GM12878 (cell line): ENCODE data around the gene TAMALIN. TPM values are rescaled to one million over a fixed set of nuclear protein-coding genes. Genes with fewer than 3 reads are reported as not detected.
A peak's percentile ranks its signal among the peaks of the same experiment; 100 is the strongest.

ENCODE experiments used
- ATAC-seq: fragments of 200-7000 bp; cut with Tn5 transposase; 3 replicates; pipeline ENCODE4 v1.9.1; 2020; ENCODE audit warnings: mild to moderate bottlenecking, moderate library complexity
- BruUV-seq: library from RNA; stranded (reverse); fragments of 400-500 nt; replicated peaks from 2 replicates; lab custom pipeline; 2021; lab: Mats Ljungman, UMichigan
- CTCF ChIA-PET: fragments of 300-600 bp; sonication (Branson Sonifier 250); formaldehyde crosslinking; extraction: SDS; loops from one replicate; lab custom pipeline; 2021; ENCODE audit warnings: inconsistent platforms; lab: Yijun Ruan, JAX
- POLR2A ChIA-PET: fragments of 350-600 bp; formaldehyde crosslinking; extraction: SDS; loops from one replicate; lab custom pipeline; 2021; ENCODE audit warnings: inconsistent platforms; lab: Charles Lee
- RAD21 ChIA-PET: fragments of 300-600 bp; sonication (Branson Sonifier 250); formaldehyde crosslinking; loops from one replicate; lab custom pipeline; 2023; ENCODE audit warnings: antibody characterized with exemption; ENCODE audit not compliant: unreplicated experiment; lab: Charles Lee
- SMC1A ChIA-PET: fragments of 300-600 bp; sonication (Branson Sonifier 250); formaldehyde crosslinking; loops from one replicate; lab custom pipeline; 2023; ENCODE audit not compliant: unreplicated experiment, uncharacterized antibody; lab: Charles Lee
- DNase-seq: peaks from one replicate; pipeline ENCODE4 v3.0.0-alpha.2; 2011; ENCODE audit warnings: low read depth, low spot score
- FAIRE-seq: peaks from 3 replicates; lab custom pipeline; 2011; peaks lifted over from hg19 to GRCh38; lab: Jason Lieb, UNC
- H2AFZ ChIP-seq: 2 replicates; pipeline ENCODE4 v1.6.0; 2011; ENCODE audit warnings: low read depth, low read length, control low read depth; ENCODE audit not compliant: control insufficient read depth
- H3K27ac ChIP-seq: 2 replicates; pipeline ENCODE4 v1.5.1; 2011; ENCODE audit warnings: control low read depth; ENCODE audit not compliant: control insufficient read depth, insufficient read depth
- H3K27me3 ChIP-seq, 2 experiments: replicated peaks in 1 of 2; 2 replicates each; pipeline versions ENCODE4 v1.6.0 to v1.6.1; 2011; ENCODE audit warnings: low read length in 1 of 2; ENCODE audit not compliant: control insufficient read depth in 2 of 2, insufficient read depth in 2 of 2
- H3K36me3 ChIP-seq, 2 experiments: 2 replicates each; pipeline ENCODE4 v1.5.1; 2011; ENCODE audit warnings: low read length in 1 of 2; ENCODE audit not compliant: control insufficient read depth in 2 of 2, insufficient read depth in 2 of 2
- H3K4me1 ChIP-seq: 2 replicates; pipeline ENCODE4 v1.6.1; 2011; ENCODE audit warnings: mild to moderate bottlenecking, low read length, moderate library complexity, mixed read lengths; ENCODE audit not compliant: control insufficient read depth, insufficient read depth
- H3K4me2 ChIP-seq: 2 replicates; pipeline ENCODE4 v1.6.0; 2011; ENCODE audit warnings: control low read depth; ENCODE audit not compliant: control insufficient read depth, insufficient read depth
- H3K4me3 ChIP-seq: fragments of 200-600 bp; sonication (generic); 2 replicates; pipeline ENCODE4 v1.5.1; 2016
- H3K79me2 ChIP-seq: 2 replicates; pipeline ENCODE4 v1.6.0; 2011; ENCODE audit warnings: low read length; ENCODE audit not compliant: control insufficient read depth, insufficient read depth
- H3K9ac ChIP-seq: 2 replicates; pipeline ENCODE4 v1.8.0; 2011; ENCODE audit warnings: low read length, control low read depth, mixed read lengths; ENCODE audit not compliant: control insufficient read depth, insufficient read depth
- H3K9me3 ChIP-seq: replicated peaks from 3 replicates; pipeline ENCODE4 v1.5.1; 2011; ENCODE audit warnings: mild to moderate bottlenecking, low read length; ENCODE audit not compliant: control insufficient read depth, insufficient read depth
- H4K20me1 ChIP-seq: 2 replicates; pipeline ENCODE4 v1.6.0; 2011; ENCODE audit not compliant: control insufficient read depth, insufficient read depth
- ATF7 ChIP-seq: fragments of 450-650 bp; IDR thresholded peaks from 2 replicates; pipeline ENCODE4 v1.6.1; 2016; ENCODE audit warnings: low read depth, mild to moderate bottlenecking
- BCL11A ChIP-seq: IDR thresholded peaks from 2 replicates; pipeline ENCODE4 v1.6.1; 2011; ENCODE audit warnings: low read depth, low read length
- CHD1 ChIP-seq: IDR thresholded peaks from 2 replicates; pipeline ENCODE4 v1.6.1; 2012; ENCODE audit warnings: low read depth, low read length, improper control_type of control experiment
- CREB1 ChIP-seq: IDR thresholded peaks from 2 replicates; pipeline ENCODE4 v1.6.1; 2012; ENCODE audit warnings: low read depth, mild to moderate bottlenecking, inconsistent platforms
- EED ChIP-seq: sonication (generic); IDR thresholded peaks from 2 replicates; pipeline ENCODE4 v1.6.1; 2016; ENCODE audit warnings: antibody characterized with exemption, low read depth
- EP300 ChIP-seq, 2 experiments: fragments of 150-350 bp in 1 of 2; IDR thresholded peaks; 2 replicates each; pipeline ENCODE4 v1.6.1; 2011 to 2012; ENCODE audit warnings: low read depth in 2 of 2, low read length in 2 of 2, borderline replicate concordance in 1 of 2, improper control_type of control experiment in 1 of 2, inconsistent platforms in 1 of 2; ENCODE audit not compliant: control insufficient read depth in 1 of 2
- ESRRA ChIP-seq: IDR thresholded peaks from 2 replicates; pipeline ENCODE4 v1.6.1; 2012; ENCODE audit warnings: mild to moderate bottlenecking, low read length, improper control_type of control experiment
- MEF2A ChIP-seq: IDR thresholded peaks from 2 replicates; pipeline ENCODE4 v1.6.1; 2011; ENCODE audit warnings: low read depth, mild to moderate bottlenecking, low read length, moderate library complexity; ENCODE audit not compliant: insufficient read depth
- MEF2B ChIP-seq: fragments of 450-650 bp; IDR thresholded peaks from 2 replicates; pipeline ENCODE4 v1.6.1; 2018; ENCODE audit warnings: mild to moderate bottlenecking, moderate library complexity; ENCODE audit not compliant: partially characterized antibody, poor library complexity, severe bottlenecking
- MXI1 ChIP-seq: fragments of 150-350 bp; IDR thresholded peaks from 2 replicates; pipeline ENCODE4 v1.6.1; 2011; ENCODE audit warnings: low read depth, mild to moderate bottlenecking, inconsistent platforms, low read length, improper control_type of control experiment
- MYC ChIP-seq: IDR thresholded peaks from 2 replicates; pipeline ENCODE4 v1.6.1; 2011; ENCODE audit warnings: mild to moderate bottlenecking, low read length, moderate library complexity, inconsistent platforms; ENCODE audit not compliant: insufficient read depth, insufficient replicate concordance, insufficient read length, severe bottlenecking
- NBN ChIP-seq: fragments of 450-650 bp; IDR thresholded peaks from 2 replicates; pipeline ENCODE4 v1.6.1; 2016
- NR2C1 ChIP-seq: fragments of 450-650 bp; IDR thresholded peaks from 2 replicates; pipeline ENCODE4 v1.6.1; 2017; ENCODE audit warnings: antibody characterized with exemption, mild to moderate bottlenecking, moderate library complexity
- PAX5 ChIP-seq: IDR thresholded peaks from 2 replicates; pipeline ENCODE4 v1.6.1; 2011; ENCODE audit warnings: low read depth, low read length, borderline replicate concordance
- POLR2A ChIP-seq: IDR thresholded peaks from 2 replicates; pipeline ENCODE4 v1.6.1; 2011; ENCODE audit warnings: low read depth, mild to moderate bottlenecking, low read length
- SKIL ChIP-seq: fragments of 450-650 bp; IDR thresholded peaks from 2 replicates; pipeline ENCODE4 v1.6.1; 2017; ENCODE audit warnings: mild to moderate bottlenecking, low read depth, inconsistent platforms; ENCODE audit not compliant: poor library complexity, severe bottlenecking
- SMARCA5 ChIP-seq: fragments of 450-650 bp; IDR thresholded peaks from 2 replicates; pipeline ENCODE4 v1.6.1; 2017; ENCODE audit warnings: mild to moderate bottlenecking
- SP1 ChIP-seq: IDR thresholded peaks from one replicate; pipeline ENCODE4 v1.6.1; 2011; ENCODE audit warnings: low read depth, low read length
- TCF12 ChIP-seq: IDR thresholded peaks from 2 replicates; pipeline ENCODE4 v1.6.1; 2011; ENCODE audit warnings: low read depth, mild to moderate bottlenecking, low read length
- TCF3 ChIP-seq: IDR thresholded peaks from 2 replicates; pipeline ENCODE4 v1.6.1; 2012; ENCODE audit warnings: low read depth, mild to moderate bottlenecking, low read length, borderline replicate concordance; ENCODE audit not compliant: insufficient read depth
- TCF7 ChIP-seq: IDR thresholded peaks from 2 replicates; pipeline ENCODE4 v1.6.1; 2014; ENCODE audit warnings: antibody characterized with exemption, borderline replicate concordance
- YY1 ChIP-seq: IDR thresholded peaks from 2 replicates; pipeline ENCODE4 v1.6.1; 2011; ENCODE audit warnings: low read depth, mild to moderate bottlenecking, low read length
- ZNF217 ChIP-seq: fragments of 450-650 bp; IDR thresholded peaks from 2 replicates; pipeline ENCODE4 v1.6.1; 2017; ENCODE audit warnings: antibody characterized with exemption, mild to moderate bottlenecking
- ZNF274 ChIP-seq: IDR thresholded peaks from one replicate; pipeline ENCODE4 v1.8.0; 2011; ENCODE audit not compliant: insufficient read length, insufficient read depth
- WGBS: methylation state at CpG from one replicate; pipeline ENCODE4 v1.1.6; 2016; ENCODE audit warnings: low lambda C conversion rate; ENCODE audit not compliant: insufficient replicate concordance, insufficient coverage; ENCODE audit errors: missing lambda C conversion rate; 5-methylcytosine and 5-hydroxymethylcytosine counted together
- in situ Hi-C: fragments of 300-500 bp; cut with MboI; formaldehyde crosslinking; loops from 9 replicates; pipeline ENCODE4 v1.14.3; 2018; ENCODE audit warnings: mixed read lengths
- intact Hi-C: fragments of 100-400 bp; cut with micrococcal nuclease; formaldehyde crosslinking; loops from one replicate; pipeline ENCODE4 v1.14.2; 2022; ENCODE audit not compliant: unreplicated experiment
- polyA plus RNA-seq, 11 experiments: library from polyadenylated mRNA; depleted of rRNA in 4 of 11; unstranded in 6 of 11; stranded (reverse) in 5 of 11; fragments of >200 nt; fragmentation: Nextera tagmentation in 4 of 11; fragmentation: Illumina TruSeq in 1 of 11; extraction: Ambion mirVana in 4 of 11; extraction: Trizol in 1 of 11; gene quantifications; 1 replicate in 1 of 11; 2 replicates in 10 of 11; pipeline versions ENCODE4 v1.2.1 to v1.2.3, GENCODE V29; 2011 to 2016; ENCODE audit warnings: inconsistent platforms in 2 of 11, missing spikeins in 2 of 11, low read depth in 1 of 11
- total RNA-seq, 4 experiments: library from RNA; depleted of rRNA in 3 of 4; stranded (reverse); fragments of >200 nt in 3 of 4; fragmentation: Illumina TruSeq in 1 of 4; extraction: Trizol in 1 of 4; gene quantifications; 2 replicates each; pipeline versions ENCODE4 v1.2.1 to v1.2.3, GENCODE V29; 2013 to 2021

Gene TAMALIN
- total and polyA plus RNA-seq, 10 of the 15 experiments (the other 5 are each of a cell fraction or from before 2014, with no cell fraction given): 0.09 to 0.58 (median 0.19) TPM; not detected in 4

GRCh38 chr12:52036587-52037171 is 29.9 kb downstream of the TAMALIN start:
- H3K36me3 ChIP-seq: no peaks in the 10 kb centered on the region
- BruUV-seq: TSS peak; percentile 92
- peaks cover 17% of the 10 kb centered on the region for H3K4me1 ChIP-seq
- ATAC-seq: peak; percentile 63
- in situ Hi-C loops (no loop called here), intact Hi-C loops (no loop called here)
- WGBS: 9% methylated on average over 40 of the region's 53 CpGs
- no peaks in the 10 kb centered on the region; a peak in 1 of 4 replicates for H3K27me3 ChIP-seq
- H3K79me2 ChIP-seq: no peaks in the 10 kb centered on the region
- no peak overlapping the region for H3K27ac ChIP-seq
- SMC1A ChIA-PET: interaction anchor here (0.7 to 1.8 kb wide), 3 partner anchors 11 to 81 kb away, joined by 3 to 8 read pairs (median 6); partner anchors contain the start of gene ATG101
- no peaks in the 10 kb centered on the region for H3K9me3 ChIP-seq
- FAIRE-seq: no peak
- peak overlapping the region; percentile 42; the same call in 1 of the 2 replicates for H3K4me3 ChIP-seq
- CTCF ChIA-PET: interaction anchor here (1.0 to 5.5 kb wide), 4 partner anchors 11 to 32 kb away, joined by 3 to 33 read pairs (median 5); no protein-coding TSS in a partner anchor
- H2AFZ ChIP-seq: peak overlapping the region; percentile 34
- POLR2A ChIA-PET: interaction anchor here (0.7 to 6.0 kb wide), 2 partner anchors 14 to 34 kb away, joined by 3 to 24 read pairs; partner anchors contain the start of gene NR4A1
- DNase-seq: no peak
- H3K4me2 ChIP-seq: peak overlapping the region; percentile 72; the same call in 1 of the 2 replicates
- peak overlapping the region; percentile 13; the same call in 1 of the 2 replicates for H3K9ac ChIP-seq
- RAD21 ChIA-PET: interaction anchor here (0.7 to 4.0 kb wide), 8 partner anchors 11 to 82 kb away, joined by 3 to 15 read pairs (median 4); partner anchors contain the start of genes ATG101 and NR4A1
- no peaks in the 10 kb centered on the region for H4K20me1 ChIP-seq
- TF ChIP-seq CREB1 (peak; percentile 88), NR2C1 (no peak), EED (peak; percentile 44; the same call in 1 of the 2 replicates), MYC (no peak), TCF12 (peak; percentile 48; the same call in 1 of the 2 replicates), SMARCA5 (0 out of 2 replicates have a peak, but pooled peaks have one; percentile 24), TCF3 (peak; percentile 10; the same call in 1 of the 2 replicates), MXI1 (0 out of 2 replicates have a peak, but pooled peaks have one; percentile 26), ESRRA (no peak), BCL11A (peak; percentile 41; the same call in 1 of the 2 replicates), EP300 (IDR thresholded peaks at IDR 0.05; ENCODE audit: borderline replicate concordance in 1 of 2, control insufficient read depth in 1 of 2, low read depth in 2 of 2, low read length in 2 of 2) (peak; percentile 30 to 77; a peak in 2 of 4 replicates), TCF7 (no peak), ZNF217 (0 out of 2 replicates have a peak, but pooled peaks have one; percentile 40), ZNF274 (no peak), MEF2B (peak; percentile 91), ATF7 (peak; percentile 54; the same call in 1 of the 2 replicates), SP1 (peak; percentile 47), YY1 (no peak), NBN (peak; percentile 53; the same call in 1 of the 2 replicates), MEF2A (peak; percentile 95), SKIL (peak; percentile 38), POLR2A (peak; percentile 20; the same call in 1 of the 2 replicates), CHD1 (0 out of 2 replicates have a peak, but pooled peaks have one; percentile 59), PAX5 (peak; percentile 67; the same call in 1 of the 2 replicates)
